ENCODE measurements around the gene LILRA1. TPM values are rescaled to one million over a fixed set of nuclear protein-coding genes. Genes with fewer than 3 reads are reported as not detected.
A peak's percentile ranks its signal among the peaks of the same experiment; 100 is the strongest.

LILRA1 gene
- total and polyA plus RNA-seq, 10 of the 15 experiments (the other 5 are each of a cell fraction or from before 2014, with no cell fraction given): 0.04 TPM; not detected in 9

DNA sequence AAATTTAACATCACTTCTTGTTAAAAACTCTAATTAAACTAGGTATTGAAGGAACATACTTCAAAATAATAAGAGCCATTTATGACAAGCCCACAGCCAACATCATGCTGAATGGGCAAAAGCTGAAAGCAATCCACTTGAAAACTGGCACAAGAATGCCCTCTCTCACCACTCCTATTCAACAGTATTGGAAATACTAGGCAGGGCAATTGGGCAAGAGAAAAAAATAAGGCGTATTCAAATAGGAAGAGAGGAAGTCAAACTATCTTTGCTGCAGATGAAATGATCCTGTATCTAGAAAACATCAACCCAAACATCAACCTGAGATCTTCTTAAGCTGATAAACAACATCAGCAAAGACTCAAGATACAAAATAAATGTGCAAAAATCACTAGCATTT is 21.3 kb downstream of the LILRA1 start:
- DNase-seq (ENCODE audit: low read depth, low spot score) (no peak), FAIRE-seq (no peak), ATAC-seq (no peak)
- SMC1A ChIA-PET (ENCODE audit: uncharacterized antibody, unreplicated experiment): interaction anchor here (0.8 to 3.9 kb wide), 4 partner anchors 39 to 136 kb away, joined by 3 to 27 read pairs (median 3); no protein-coding TSS in a partner anchor
- in situ Hi-C loops (cut with MboI) (no loop called here), intact Hi-C loops (cut with micrococcal nuclease; ENCODE audit: unreplicated experiment) (loop anchor here (5.0 to 10.0 kb wide), 2 partner anchors 62 to 770 kb away; partner anchors contain the start of genes RPL28 and TMEM238)
- Histone ChIP-seq H4K20me1 (ENCODE audit: control insufficient read depth, insufficient read depth) (no peaks in the 10 kb centered on the region), H3K4me1 (ENCODE audit: control insufficient read depth, insufficient read depth, low read length) (peaks cover 18% of the 10 kb centered on the region), H3K79me2 (ENCODE audit: control insufficient read depth, insufficient read depth, low read length) (peaks cover 32% of the 10 kb centered on the region), H3K27me3 (replicated peaks in 1 of 2; ENCODE audit: control insufficient read depth in 2 of 2, insufficient read depth in 2 of 2, low read length in 1 of 2) (no peaks in the 10 kb centered on the region), H3K9ac (ENCODE audit: control insufficient read depth, insufficient read depth, low read length) (no peak overlapping the region), H3K27ac (ENCODE audit: control insufficient read depth, insufficient read depth) (peak overlapping the region; percentile 98), H3K36me3 (ENCODE audit: control insufficient read depth in 2 of 2, insufficient read depth in 2 of 2, low read length in 1 of 2) (no peaks in the 10 kb centered on the region), H2AFZ (ENCODE audit: control insufficient read depth, low read depth, low read length) (no peak overlapping the region), H3K4me3 (no peak overlapping the region), H3K9me3 (replicated peaks; ENCODE audit: control insufficient read depth, insufficient read depth, low read length) (peaks cover 17% of the 10 kb centered on the region), H3K4me2 (ENCODE audit: control insufficient read depth, insufficient read depth) (no peak overlapping the region)
- RAD21 ChIA-PET (ENCODE audit: unreplicated experiment): interaction anchor here (0.9 kb wide), 1 partner anchor 34 kb away, joined by 3 read pairs; no protein-coding TSS in a partner anchor
- no TSS peak for BruUV-seq (replicated peaks)
- TF ChIP-seq PAX8 (IDR thresholded peaks at IDR 0.05) (no peak), HDAC2 (IDR thresholded peaks at IDR 0.05) (no peak), CHD2 (IDR thresholded peaks at IDR 0.05; ENCODE audit: borderline replicate concordance, low read depth, low read length) (no peak), NR2C1 (IDR thresholded peaks at IDR 0.05) (no peak), JUND (IDR thresholded peaks at IDR 0.05; ENCODE audit: low read depth, low read length) (no peak), IKZF1 (conservative IDR thresholded peaks at IDR 0.05) (no peak), BCLAF1 (IDR thresholded peaks at IDR 0.05) (no peak), ZNF687 (IDR thresholded peaks at IDR 0.05) (no peak), EZH2 (IDR thresholded peaks at IDR 0.05; ENCODE audit: borderline replicate concordance, control insufficient read depth, low read depth, low read length) (no peak), RCOR1 (conservative IDR thresholded peaks at IDR 0.05; ENCODE audit: low read depth, low read length) (no peak), RB1 (IDR thresholded peaks at IDR 0.05; ENCODE audit: borderline replicate concordance) (no peak), BCL11A (IDR thresholded peaks at IDR 0.05; ENCODE audit: low read depth, low read length) (no peak), ZSCAN29 (IDR thresholded peaks at IDR 0.05) (no peak), SMAD1 (IDR thresholded peaks at IDR 0.05; ENCODE audit: low read depth, partially characterized antibody) (no peak), SKIL (IDR thresholded peaks at IDR 0.05; ENCODE audit: low read depth, poor library complexity, severe bottlenecking) (no peak), NFXL1 (IDR thresholded peaks at IDR 0.05; ENCODE audit: borderline replicate concordance) (no peak), NFIC (IDR thresholded peaks at IDR 0.05; ENCODE audit: low read depth, low read length) (no peak)
- POLR2A ChIA-PET: no interaction called here
- CTCF ChIA-PET: interaction anchor here (1.2 to 3.7 kb wide), 5 partner anchors 39 to 133 kb away, joined by 3 to 15 read pairs (median 5); no protein-coding TSS in a partner anchor
- 100% methylated on average over 1 of the region's 1 CpG for WGBS (ENCODE audit: insufficient coverage, insufficient replicate concordance, low lambda C conversion rate, missing lambda C conversion rate)

Measured in GM12878 (cell line).